HL-60 (cell line): ENCODE data around the gene TRIM26.

Experiments
- DNase-seq, 2 experiments: peaks; one replicate each; pipeline ENCODE4 v3.0.0-alpha.2; 2010 to 2020; ENCODE audit warnings: low read depth in 1 of 2, low spot score in 1 of 2
- H3K27ac ChIP-seq: fragments of 250-450 bp; sonication (Bioruptor Pico); replicated peaks from 2 replicates; pipeline ENCODE4 v1.5.1; 2020; ENCODE audit warnings: mild to moderate bottlenecking, moderate library complexity
- H3K27me3 ChIP-seq: fragments of 250-450 bp; sonication (Bioruptor Pico); 2 replicates; pipeline ENCODE4 v1.5.1; 2021; ENCODE audit warnings: mild to moderate bottlenecking, moderate library complexity; ENCODE audit not compliant: insufficient read depth, poor library complexity, severe bottlenecking
- H3K4me3 ChIP-seq: replicated peaks from 2 replicates; pipeline ENCODE4 v1.5.1; 2011; ENCODE audit warnings: mild to moderate bottlenecking, control low read depth, low read length; ENCODE audit not compliant: insufficient read depth
- CTCF ChIP-seq: IDR thresholded peaks from one replicate; pipeline ENCODE4 v1.5.1; 2011; ENCODE audit warnings: low read length, control low read depth, inconsistent platforms; ENCODE audit not compliant: insufficient read depth
- GABPA ChIP-seq: IDR thresholded peaks from 2 replicates; pipeline ENCODE4 v1.6.1; 2012; ENCODE audit warnings: low read depth
- POLR2AphosphoS5 ChIP-seq: IDR thresholded peaks from 2 replicates; pipeline ENCODE4 v1.6.1; 2012; ENCODE audit warnings: low read depth
- REST ChIP-seq: IDR thresholded peaks from 2 replicates; pipeline ENCODE4 v1.6.1; 2012; ENCODE audit warnings: low read depth; ENCODE audit not compliant: insufficient replicate concordance
- SPI1 ChIP-seq: IDR thresholded peaks from 2 replicates; pipeline ENCODE4 v1.6.1; 2012; ENCODE audit warnings: low read depth, mild to moderate bottlenecking, borderline replicate concordance

Gene TRIM26

GRCh38 chr6:30238178-30238795, 25.1 kb upstream of the TRIM26 start:
- Histone ChIP-seq H3K27ac (no peak overlapping the region), H3K4me3 (no peak overlapping the region), H3K27me3 (peaks cover 10% of the 10 kb centered on the region)
- TF ChIP-seq CTCF (peak; percentile 38), REST (no peak)
- DNase-seq: peak in 1 of 2 experiments; percentile 30

GRCh38 chr6:30234356-30234755, 21.1 kb upstream of the TRIM26 start:
- no peak overlapping the region for H3K27ac ChIP-seq
- no peak overlapping the region for H3K4me3 ChIP-seq
- H3K27me3 ChIP-seq: peaks cover 14% of the 10 kb centered on the region
- no peak for TF ChIP-seq CTCF
- no peak for TF ChIP-seq SPI1
- TF ChIP-seq POLR2AphosphoS5: no peak
- no peak for TF ChIP-seq REST
- TF ChIP-seq GABPA: no peak
- no peak for DNase-seq

GRCh38 chr6:30231067-30231466, 17.9 kb upstream of the TRIM26 start:
- DNase-seq: no peak
- Histone ChIP-seq H3K4me3 (no peak overlapping the region), H3K27ac (no peak overlapping the region), H3K27me3 (peaks cover 9% of the 10 kb centered on the region)
- TF ChIP-seq REST: no peak
- no peak for TF ChIP-seq POLR2AphosphoS5
- TF ChIP-seq GABPA: no peak
- TF ChIP-seq SPI1: no peak
- TF ChIP-seq CTCF: no peak
